ENCODE data around the gene RASSF3.

DNA sequence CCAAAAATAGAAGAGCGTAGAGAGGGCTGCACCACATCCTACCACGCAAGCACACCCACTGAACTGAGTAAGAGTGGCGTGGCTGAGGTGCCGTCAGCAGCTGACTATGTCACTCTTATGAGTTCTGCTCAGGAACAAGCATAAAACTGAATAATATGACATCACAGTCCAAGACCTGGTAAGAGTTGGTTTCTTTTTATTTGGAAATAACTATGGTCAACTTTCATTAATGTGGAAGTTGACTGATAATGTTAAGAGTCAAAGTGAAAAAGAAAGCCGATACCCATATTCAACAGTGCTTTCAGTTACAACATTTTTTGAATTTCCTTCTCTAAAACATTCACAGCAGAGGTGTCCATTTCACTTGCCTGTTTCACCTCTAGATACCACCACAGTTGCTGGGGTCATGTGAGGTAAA, 104.3 kb downstream of the RASSF3 start:
- TF ChIP-seq EP300 (IDR thresholded peaks at IDR 0.05) = no peak
- TF ChIP-seq POLR2A (IDR thresholded peaks at IDR 0.05) = no peak
- TF ChIP-seq, protein P1, sequence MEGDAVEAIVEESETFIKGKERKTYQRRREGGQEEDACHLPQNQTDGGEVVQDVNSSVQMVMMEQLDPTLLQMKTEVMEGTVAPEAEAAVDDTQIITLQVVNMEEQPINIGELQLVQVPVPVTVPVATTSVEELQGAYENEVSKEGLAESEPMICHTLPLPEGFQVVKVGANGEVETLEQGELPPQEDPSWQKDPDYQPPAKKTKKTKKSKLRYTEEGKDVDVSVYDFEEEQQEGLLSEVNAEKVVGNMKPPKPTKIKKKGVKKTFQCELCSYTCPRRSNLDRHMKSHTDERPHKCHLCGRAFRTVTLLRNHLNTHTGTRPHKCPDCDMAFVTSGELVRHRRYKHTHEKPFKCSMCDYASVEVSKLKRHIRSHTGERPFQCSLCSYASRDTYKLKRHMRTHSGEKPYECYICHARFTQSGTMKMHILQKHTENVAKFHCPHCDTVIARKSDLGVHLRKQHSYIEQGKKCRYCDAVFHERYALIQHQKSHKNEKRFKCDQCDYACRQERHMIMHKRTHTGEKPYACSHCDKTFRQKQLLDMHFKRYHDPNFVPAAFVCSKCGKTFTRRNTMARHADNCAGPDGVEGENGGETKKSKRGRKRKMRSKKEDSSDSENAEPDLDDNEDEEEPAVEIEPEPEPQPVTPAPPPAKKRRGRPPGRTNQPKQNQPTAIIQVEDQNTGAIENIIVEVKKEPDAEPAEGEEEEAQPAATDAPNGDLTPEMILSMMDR (IDR thresholded peaks at IDR 0.05) = no peak
